NCI-H146 treated with DMSO at 0.1 percent for 48 hours (cell line): ENCODE data around the gene TNFRSF11A.
A peak's percentile ranks its signal among the peaks of the same experiment; 100 is the strongest.

Experiments used
- DNase-seq: peaks from one replicate; lab custom pipeline; 2025; ENCODE audit not compliant: unreplicated experiment; lab: John Stamatoyannopoulos, UW

The TNFRSF11A gene

DNA sequence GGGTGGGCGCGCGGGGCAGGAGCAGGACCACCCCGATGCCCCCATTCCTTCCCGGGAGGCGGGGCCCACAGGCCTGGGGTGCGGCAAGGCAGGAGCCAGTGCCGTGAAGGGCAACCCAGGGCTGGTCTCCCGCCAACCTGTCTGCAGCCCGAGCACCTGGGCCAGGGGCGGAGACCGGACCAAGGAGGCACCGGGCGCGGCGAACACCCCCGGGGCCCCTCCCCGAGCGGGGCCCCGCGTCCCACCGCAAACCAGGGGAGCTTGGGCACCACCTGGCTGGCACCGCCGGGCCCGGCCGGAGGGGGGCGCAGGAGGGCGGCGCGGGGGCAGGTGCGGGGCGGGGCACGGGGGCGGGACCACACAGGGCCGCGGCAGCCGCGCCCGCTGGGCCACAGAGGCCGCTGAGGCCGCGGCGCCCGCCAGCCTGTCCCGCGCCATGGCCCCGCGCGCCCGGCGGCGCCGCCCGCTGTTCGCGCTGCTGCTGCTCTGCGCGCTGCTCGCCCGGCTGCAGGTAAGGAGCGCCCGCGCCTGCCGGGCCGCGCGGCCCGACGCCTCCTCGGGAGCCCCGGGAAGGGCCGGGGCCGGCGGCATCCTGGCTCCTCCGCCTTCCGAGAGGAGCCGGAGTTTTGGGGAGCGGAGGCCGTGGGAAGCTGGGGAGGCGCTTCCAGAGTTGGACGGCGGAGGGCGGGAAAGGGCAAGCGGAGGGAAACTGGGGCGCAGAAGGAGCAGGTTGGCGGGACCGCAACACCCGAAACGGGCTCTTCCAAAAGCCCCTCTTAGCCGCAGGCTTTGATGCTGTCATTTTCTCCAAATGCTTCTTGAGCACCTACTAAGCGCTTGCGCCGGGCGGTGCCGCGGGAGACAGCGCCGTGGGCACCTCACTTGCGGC is at the start of gene TNFRSF11A:
Gene TNFRSF11A, plus strand, starts transcription at position 394 of the 889 bp plus-strand sequence. Its CDS starts 43 bp downstream, at position 437.
- peak; percentile 52 for DNase-seq

DNA sequence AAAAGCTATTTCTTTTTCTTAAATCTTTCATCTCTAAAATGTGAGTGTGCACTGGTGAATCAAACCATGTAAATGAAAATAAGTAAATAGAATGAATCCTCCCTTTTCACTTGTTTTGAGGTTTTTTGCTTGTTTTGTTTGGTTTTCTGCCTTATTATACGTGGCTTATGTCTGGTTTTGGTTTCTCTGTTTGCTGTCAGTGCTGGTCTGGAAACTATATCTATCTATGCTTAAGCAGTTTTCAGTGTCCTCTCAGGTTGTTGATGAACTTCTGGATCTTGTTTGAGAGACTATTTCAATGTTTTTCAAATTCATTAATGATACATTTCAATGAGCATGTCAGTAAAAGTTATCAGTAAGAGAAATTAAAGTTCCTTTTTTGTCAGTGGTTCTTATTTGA is 48.1 kb upstream of the TNFRSF11A start:
- no peak for DNase-seq

DNA sequence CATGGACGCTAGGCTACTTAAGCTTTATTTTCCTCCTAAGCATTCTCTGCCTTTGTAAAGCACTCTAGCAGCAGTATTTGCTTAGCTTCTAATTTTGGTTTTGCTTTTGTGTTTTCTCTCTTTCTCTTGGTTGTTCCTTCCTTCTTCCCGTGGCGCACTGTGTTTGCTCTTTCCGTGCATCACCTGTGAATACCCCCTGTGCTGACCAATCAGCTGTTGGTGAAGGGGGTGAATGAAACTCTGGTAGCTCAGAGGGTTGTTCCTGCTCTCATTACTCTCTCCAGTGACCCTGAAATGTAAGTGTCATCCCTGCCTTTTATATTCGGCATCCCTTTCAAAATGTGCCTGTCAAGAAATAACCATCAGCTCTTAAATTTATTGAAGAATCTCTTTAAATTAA is 45.5 kb upstream of the TNFRSF11A start:
- peak; percentile 100 for DNase-seq

DNA sequence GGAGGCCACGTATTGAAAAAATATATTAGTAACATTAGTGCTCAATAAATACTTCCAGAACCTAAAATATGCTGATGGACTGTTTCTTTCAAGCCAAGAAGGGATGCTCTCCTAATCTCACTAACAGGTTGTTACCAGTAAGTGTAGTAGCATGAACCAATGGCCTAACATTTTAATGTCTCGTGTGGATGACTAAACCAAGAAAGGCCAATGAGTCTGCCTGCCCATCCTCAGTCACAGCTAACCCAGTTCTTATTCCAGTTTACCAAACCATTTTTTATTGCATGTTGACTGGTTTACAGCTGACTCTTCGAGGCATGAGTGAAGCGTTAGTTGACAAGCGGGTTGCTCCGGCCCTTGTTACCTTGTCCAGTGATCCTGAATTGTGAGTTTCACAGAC is 45.1 kb upstream of the TNFRSF11A start:
- DNase-seq, result no peak

DNA sequence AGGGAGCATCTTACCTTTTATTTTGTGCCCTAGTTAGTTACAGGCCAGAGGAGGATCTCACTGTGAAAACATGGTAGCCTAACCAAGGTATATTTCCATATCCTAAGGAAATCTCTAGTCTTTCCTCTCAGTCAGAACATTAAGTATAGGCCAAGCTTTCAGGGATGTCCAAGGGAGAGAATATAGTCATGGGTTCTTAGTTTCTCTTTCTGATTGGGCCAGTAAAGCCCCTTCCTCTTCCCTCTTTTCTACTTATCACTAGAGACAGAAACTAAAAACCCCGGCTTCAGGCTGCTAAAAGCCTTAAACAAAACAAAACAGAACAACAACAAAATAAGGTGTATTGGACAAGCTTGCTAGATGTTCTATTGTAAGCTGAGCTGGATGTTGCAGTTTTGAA is 44.3 kb upstream of the TNFRSF11A start:
- DNase-seq, result no peak

DNA sequence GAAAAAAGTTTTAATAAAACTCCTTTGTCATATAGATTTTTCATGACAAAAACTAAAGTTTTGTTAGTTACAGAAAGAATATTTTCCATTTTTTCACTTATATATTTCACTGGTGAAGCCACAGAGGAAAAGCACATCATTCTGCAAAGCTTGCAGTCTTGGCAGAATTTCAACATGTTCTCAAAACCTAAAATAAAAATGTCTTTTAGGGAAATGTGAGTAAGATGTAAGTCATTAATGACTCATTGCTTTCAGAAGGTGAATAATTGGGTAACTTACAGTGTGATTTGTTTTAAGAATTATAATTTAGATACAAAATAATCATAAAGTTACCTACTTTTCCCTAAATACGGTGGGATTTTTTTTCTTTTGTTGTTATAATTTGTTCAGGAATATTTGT is 43.4 kb upstream of the TNFRSF11A start:
- DNase-seq, result no peak

DNA sequence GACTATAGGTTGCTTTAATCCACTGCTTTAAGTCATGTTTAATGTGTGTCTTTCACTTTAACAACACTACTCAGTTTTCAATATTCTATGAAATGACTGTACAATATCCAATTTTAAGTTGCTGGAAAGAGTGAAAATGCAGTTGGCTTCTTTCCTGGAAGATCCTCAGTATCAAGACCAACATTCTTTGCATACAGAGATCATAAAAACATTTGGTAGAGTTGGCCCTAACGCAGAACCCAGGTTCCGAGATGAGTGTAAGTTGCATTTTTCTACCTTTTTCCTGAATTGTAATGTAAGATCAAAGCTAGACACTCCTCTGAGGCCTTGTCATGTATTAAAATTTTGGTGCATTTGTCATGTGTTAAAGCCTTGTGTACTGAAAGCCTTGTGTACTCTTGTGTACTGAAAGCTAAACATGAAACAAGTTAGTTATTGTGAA is 42.9 kb upstream of the TNFRSF11A start:
- DNase-seq, result no peak

DNA sequence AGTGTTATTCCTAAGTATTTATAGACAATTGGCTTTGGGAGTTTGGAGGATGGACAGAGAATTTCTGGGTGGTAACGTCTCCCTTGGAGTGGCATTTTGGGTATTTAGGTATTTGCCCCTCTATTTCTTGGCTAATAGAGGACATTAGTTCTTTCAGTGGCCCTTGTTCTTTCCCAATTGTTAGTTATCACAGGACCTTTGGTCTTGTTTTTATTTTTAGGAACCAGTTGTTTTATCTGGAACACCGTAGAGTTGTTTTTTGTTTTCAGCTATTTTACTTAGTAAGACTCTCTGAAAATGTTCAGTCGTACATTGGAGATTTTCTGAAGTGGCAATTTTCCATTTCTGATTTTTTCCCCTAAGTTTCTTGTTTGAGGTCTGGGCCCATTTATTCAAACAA is 40.5 kb upstream of the TNFRSF11A start:
- DNase-seq, result no peak

DNA sequence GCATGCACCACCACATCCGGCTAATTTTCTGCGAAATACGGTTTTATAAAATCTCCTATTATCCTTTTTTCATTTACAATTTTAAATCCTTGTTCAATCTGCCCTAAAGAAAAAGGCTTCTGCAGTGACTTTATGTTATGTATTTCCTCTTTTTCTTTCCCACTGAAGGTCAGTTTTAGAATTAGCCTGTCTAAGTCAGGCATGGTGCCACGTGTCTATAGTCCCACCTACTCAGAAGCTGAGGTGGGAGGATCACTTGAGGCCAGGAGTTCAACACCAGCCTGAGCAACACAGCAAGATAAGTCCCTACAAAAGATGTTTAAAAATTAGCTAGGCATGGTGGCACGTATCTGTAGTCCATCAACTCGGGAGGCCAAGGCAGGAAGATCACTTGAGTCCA is 39.8 kb upstream of the TNFRSF11A start:
- no peak for DNase-seq

DNA sequence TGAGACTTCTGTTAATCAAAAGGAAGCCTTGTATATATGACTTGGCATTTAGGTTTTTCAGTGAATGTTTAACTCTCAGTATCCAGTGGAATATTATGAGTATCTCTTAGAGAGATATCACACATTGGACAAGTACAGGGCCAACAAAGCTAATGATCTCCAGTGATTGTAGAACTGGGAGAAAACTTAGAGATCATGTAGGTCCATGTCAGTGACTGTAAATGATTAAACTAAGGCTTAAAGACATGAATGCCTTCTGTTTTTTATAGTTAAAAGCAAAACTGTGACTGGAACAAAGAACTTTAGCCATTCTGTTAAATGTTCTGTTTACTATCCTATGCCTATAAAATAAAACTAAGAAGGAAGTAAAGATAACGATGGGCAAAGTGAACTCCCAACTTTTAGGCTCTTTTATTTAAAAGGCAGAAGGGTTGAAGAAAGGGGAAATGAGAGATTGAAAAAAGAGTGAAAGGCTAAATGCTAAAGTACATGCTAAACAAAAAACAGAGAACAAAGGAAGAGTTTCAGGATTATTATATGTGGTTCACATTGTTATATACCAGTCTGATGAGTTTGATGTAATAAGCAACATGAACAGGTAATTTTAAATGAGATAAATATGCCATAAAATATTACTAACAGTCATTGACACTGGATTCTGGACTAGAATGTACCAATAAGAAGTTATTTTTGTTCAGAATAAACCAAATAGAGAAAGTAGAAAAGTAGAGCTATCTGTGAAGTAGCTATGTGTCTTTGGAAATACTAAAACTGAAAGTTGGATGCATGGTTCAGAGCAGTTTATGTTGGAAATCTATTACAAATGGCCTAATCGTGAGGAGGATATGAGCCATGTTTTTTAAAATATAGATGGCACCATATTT is 37.1 kb upstream of the TNFRSF11A start:
- no peak for DNase-seq

DNA sequence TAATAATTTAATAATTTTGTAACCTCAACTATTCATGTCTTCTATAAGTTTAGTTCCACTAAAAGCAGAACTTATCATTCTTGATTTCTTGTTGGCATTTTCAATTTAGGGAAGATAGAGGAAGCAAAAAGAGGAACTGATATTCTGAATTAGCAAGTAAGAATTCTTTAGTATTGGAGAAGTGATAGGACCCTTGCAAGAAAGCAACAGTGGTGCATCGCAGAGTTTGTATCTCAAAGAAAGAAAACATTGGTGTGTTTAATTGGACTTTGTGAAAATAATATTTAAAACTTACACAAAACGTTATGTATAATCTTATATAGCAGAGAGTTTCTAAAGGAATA is 36.5 kb upstream of the TNFRSF11A start:
- DNase-seq, result no peak

DNA sequence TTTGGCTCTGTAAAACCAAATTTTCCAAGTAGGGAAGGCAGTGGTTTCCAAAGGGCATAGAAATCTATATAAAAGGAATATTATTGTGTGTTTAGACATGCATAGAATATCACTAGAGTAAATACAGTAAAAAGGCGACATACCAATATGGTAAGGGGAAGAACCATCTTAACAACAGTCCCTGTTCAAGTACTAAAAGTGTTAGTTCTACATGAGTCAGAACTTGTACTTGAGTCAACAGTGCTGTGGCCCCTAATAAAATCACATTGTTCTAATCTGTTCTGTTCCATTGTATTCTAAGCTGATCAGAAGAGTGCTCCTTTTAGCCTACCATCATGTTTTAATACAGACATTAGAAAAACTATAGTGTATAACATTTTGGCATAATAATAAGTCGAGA is 36.1 kb upstream of the TNFRSF11A start:
- no peak for DNase-seq

DNA sequence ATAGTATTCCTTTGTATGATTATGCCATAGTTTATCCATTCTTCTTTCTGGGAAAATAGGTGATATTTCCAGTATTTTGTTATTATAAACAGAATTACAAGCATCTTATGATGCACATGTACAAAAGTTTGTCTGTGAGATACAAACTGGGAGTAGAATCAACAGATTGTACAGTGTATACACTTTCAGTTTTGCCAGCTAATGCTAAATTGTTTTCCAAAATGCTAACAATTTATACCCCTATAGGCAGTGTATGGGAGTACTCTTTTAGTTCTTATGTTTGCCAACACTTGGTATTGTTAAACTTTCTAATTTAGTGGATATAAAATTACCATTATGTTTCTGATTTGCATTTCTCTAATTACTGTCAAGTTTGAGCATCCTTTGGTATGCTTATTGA is 31.0 kb upstream of the TNFRSF11A start:
- no peak for DNase-seq

DNA sequence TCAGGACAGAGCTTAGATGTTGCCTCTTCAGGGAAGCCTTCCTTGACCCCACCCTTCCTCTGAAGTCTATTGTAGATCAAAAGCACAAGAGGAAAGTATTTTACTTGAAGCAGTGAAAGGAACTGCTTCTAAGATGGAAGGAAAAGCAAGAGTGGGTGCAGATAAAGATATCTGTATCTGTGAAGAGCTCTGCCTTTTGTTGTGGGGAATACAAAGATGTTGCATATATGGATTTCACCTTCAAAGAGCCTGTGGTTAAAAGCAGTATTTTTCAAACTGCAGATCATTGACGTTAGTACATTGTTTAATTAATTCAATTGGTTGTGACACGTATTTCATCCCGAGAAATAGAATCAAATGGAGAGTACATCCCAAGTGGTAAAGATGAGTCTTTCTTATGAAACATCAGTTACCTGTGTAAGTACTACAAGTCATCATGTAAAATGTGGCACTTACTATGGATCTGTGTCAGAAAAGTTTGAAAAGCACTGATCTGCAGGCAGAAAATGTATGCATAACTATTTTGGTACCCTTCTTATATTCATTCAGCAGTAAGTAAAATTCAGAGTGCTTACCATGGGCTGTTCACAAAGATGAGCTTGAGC is 24.6 kb upstream of the TNFRSF11A start:
- no peak for DNase-seq

DNA sequence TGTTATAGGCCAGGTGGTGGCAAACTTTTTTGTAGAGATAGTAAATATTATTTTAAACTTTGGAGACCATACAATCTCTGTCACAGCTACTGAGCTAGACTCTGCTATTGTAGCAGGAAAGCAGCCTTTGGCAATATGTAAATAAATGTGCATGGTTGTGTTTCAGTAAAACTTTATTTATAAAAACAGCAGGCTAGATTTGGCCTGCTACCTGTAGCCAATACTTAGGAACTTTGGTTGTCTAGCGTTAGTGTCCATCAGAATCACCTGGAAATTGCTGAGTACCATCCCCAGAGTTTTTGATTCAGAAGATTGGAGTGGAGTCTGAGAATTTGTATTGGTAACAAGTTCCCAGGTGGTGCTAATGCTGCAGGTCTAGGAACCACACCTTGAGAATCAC is 23.8 kb upstream of the TNFRSF11A start:
- no peak for DNase-seq

DNA sequence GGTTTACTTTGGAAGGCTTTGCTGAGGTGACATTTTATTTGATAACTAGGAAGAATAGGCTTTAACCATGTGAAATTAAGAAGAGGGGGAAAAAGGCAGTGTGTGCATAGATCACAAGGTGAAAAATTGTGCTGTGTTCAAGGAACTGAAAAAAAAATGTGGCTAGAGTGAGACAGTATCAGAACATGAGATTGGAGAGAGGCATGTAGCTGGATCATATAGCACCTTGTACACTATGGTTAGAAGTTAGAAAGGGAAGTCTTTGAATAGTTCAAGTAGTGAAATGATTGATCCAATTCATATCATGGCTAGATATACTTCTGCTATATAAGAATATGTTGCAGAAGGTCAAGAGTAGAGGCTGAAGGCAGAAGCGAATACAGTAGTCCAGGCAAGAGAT is 12.3 kb upstream of the TNFRSF11A start:
- DNase-seq, result no peak

DNA sequence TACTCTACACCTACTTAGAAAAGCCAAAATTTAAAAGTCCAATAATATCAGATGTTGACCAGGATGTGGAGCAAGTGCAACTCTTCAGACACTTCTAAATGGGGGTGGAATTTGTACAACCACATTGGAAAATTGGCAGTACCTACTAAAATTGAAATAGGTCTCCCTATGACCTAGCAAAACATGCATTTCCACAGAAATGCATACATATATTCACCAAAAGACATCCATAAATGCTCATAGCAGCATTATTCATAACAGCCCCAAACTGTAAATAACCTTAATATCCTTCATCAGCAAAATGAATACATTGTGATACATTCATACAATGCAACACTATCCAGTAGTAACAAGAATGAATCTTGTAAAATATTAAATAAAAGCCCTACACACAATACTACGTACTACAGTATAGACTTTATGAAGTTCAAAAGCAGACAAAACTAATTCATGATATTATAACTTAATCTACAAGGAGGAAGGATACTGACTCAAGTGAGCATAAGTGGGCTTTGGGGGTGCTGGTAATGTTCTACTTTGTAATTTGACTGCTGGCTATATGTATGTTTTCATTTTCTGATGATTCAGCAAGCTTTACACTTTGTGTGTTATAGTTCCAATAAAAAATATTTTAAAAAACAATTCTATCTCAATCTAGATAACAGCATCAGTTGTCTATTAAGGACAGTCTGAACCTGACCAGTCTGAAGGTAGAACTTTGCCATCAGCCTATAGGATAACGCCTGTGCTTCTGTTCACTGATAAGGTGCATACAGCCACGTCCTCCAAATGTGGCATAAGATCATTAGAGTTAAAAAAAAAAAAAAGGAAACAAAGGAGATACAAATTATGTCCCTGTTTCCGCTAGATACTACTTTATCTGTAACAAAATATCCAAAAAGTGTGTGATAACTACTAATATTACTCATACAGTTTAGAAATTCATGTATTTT is 6.6 kb upstream of the TNFRSF11A start:
- DNase-seq, result no peak

DNA sequence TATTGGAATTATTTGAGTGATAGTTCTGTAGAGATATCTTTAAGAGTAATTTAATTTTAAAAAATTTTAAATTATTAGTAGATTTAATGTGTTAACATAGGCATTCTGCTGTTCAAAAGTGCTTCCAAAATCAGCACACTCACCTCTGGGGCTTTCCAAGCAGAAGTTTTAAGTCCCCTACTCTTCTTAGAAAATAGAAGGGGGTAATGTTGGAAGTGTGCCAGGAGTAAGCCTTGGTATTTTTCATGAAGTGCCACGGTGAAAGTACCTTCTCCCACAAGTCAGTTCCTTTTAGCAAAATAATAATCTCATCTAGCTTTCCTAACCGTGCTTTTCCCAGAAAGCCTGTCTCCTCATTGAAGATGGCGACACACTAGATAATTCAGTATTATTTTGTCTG is 3.9 kb upstream of the TNFRSF11A start:
- no peak for DNase-seq

DNA sequence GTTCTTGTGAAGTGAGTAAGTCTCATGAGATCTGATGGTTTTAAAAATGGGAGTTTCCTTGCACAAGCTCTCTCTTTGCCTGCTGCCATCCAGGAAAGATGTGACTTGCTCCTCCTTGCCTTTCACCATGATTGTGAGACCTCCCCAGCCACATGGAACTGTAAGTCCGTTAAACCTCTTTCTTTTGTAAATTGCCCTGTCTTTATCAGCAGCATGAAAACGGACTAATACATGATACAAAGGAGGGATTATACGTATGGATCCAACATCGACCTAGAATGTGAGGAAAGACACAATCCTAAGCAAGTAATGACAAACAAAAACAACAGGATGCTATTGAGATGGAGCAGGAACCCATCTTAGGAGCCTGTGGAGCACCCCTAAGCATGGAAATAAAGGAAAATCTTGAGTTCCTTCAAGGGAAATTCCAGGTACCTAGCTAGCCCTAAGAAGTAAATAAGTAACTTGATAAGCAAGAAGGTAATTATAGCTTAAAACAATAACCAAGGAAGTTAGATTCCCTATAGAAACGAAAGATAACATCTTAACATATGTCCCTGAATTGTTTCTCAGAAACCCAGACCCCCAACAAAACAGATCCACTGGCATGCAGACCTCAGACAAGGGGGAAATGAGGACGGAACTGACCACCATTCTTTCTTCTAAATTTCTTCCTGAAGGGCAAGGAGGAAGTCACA is 1.5 kb upstream of the TNFRSF11A start:
- no peak for DNase-seq
